Choroid plexus epithelial cell (primary cell): ENCODE measurements around the gene UNC13D.
A peak's percentile ranks its signal among the peaks of the same experiment; 100 is the strongest.
"Not testable (repeated sequence)": the region's sequence is repeated elsewhere in the genome, so short reads cannot be mapped to it uniquely, and the experiment has no call there.

Source experiments
- DNase-seq: peaks from one replicate; pipeline ENCODE4 v3.0.0-alpha.2; 2010; ENCODE audit warnings: low read depth
- H3K4me3 ChIP-seq: 2 replicates; pipeline ENCODE4 v1.5.1; 2011; ENCODE audit warnings: low read depth, mild to moderate bottlenecking, control low read depth, low read length, moderate library complexity
- CTCF ChIP-seq: conservative IDR thresholded peaks from 2 replicates; pipeline ENCODE4 v1.5.1; 2011; ENCODE audit warnings: low read depth, mild to moderate bottlenecking, control low read depth, inconsistent platforms, low read length, moderate library complexity

UNC13D gene

GRCh38 chr17:75811174-75811573, 33.0 kb downstream of the UNC13D start:
- TF ChIP-seq CTCF: no peak
- no peak overlapping the region for H3K4me3 ChIP-seq
- no peak for DNase-seq

DNA sequence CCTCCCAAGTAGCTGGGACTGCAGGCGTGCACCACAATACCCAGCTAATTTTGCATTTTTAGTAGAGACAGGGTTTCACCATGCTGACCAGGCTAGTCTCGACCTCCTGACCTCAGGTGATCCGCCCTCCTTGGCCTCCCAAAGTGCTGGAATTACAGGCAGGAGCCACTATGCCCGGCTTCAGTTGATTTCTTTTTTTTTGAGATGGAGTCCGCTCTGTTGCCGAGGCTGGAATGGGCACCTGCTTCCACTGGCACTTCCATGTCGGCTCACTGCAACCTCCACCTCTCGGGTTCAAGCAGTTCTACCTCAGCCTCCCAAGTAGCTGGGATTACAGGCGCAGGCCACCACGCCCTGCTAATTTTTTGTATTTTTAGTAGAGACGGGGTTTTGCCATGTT, 33.4 kb downstream of the UNC13D start:
- not testable (repeated sequence) for DNase-seq, H3K4me3 ChIP-seq

- H3K4me3 ChIP-seq: no peak overlapping the region
- DNase-seq: no peak
- TF ChIP-seq CTCF: no peak
These were observed 34.0 kb downstream of the UNC13D start for GRCh38 chr17:75810216-75810615.

DNA sequence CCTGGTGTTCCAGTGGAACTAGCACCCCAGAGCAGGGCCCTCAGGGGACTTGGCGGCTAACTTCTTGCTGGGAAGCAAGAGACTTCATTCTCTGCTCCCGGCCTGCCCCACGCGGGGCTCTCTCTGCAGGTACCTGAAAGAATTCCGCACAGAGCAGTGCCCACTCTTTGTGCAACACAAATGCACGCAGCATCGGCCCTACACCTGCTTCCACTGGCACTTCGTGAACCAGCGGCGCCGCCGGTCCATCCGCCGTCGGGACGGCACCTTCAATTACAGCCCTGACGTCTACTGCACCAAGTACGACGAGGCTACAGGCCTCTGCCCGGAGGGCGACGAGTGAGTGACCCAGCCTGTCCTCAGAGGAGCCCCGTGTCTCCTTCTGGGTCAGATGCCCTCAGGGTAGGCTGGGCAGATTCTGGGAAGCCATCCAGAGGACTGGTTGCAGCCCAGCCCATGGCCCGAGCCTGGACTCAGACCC, 34.5 kb downstream of the UNC13D start:
- DNase-seq: no peak
- H3K4me3 ChIP-seq: no peak overlapping the region
- no peak for TF ChIP-seq CTCF

DNA sequence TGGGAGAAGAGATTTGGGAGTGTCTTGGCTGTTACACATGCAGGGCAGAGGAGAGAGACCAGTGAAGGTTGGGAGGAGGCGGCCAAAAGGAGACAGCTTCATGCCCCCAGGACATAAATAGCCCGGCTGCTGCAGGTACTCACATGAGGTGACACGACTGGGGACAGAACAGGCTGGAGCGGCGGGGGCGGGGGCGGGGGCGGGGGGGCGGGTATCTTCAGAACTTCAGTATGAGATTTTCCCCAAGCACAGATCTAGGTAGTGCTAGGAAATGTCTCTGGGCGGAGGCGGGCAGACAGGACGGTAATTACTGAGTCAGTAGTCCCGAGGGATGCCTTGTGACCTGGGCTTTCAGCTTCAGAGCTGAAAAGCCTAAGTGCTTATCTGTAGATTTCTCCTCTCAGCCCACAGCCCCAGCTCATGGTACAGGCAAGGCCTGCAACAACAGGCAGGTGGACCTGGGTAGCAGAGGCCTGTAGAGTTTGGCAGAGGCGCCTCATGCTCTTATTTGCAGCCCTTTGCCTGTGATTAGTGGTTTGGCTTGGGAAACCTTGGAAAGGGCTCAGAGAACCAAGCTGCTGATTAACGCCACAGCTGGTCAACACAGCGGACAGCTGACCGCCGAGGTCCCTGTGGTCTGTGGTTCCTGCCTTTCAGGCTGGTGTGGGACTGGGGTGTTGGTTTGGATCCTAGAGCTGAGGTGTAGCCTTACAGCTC, 35.1 kb downstream of the UNC13D start:
- peak; percentile 85 for DNase-seq
- no peak overlapping the region for H3K4me3 ChIP-seq
- peak; percentile 4 for TF ChIP-seq CTCF

DNA sequence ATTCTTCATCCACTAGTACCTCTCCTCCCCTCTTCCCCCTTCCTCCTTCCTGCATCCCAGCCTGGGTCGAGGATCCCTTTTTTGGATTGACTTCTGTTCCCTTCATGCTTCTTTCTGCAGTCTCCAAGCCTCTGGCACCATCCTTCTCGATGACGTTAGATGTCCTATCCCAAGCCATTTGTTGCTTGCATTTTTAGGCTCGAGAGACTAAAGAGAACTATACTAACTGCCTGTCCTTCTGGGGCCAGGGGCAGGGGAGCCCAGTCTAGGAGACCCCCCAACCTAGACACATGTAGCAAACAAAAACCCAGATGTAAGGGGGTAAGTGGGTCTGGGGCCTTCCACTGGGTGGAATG, 35.7 kb downstream of the UNC13D start:
- TF ChIP-seq CTCF: no peak
- no peak overlapping the region for H3K4me3 ChIP-seq
- no peak for DNase-seq

DNA sequence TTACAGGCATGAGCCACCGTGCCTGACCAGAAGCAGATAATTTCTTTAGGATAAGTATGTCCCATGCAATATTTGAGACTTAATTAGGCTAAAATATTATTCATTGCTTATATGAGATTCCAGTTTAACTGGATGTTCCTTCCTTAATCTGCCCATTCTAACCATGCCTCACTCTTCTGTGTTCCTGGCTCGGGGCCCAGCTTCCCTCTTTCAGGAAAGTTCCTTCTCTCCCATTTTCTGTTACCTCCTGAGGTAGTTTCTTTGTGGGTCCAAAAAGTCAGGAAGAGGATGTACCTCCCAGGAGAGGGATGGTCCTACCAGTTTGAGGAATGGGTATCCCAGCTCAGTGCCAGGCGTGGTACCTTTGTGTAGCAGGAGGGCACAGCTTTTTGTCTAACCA, 36.3 kb downstream of the UNC13D start:
- no peak overlapping the region for H3K4me3 ChIP-seq
- DNase-seq: no peak
- TF ChIP-seq CTCF: no peak
